IgD-negative memory B cell (primary cell): ENCODE measurements around the gene STX4. TPM values are rescaled to one million over a fixed set of nuclear protein-coding genes. Genes with fewer than 3 reads are reported as not detected.

Experiments used
- H3K27ac Mint-ChIP-seq, 3 donors: one replicate each; pipeline ENCODE4 v1.8.0; 2020 to 2022; ENCODE audit warnings: mild to moderate bottlenecking in 3 of 3, mixed read lengths in 3 of 3, moderate library complexity in 1 of 3
- H3K27me3 Mint-ChIP-seq: one replicate; pipeline ENCODE4 v1.8.0; 2021; ENCODE audit warnings: mixed read lengths
- H3K36me3 Mint-ChIP-seq: one replicate; pipeline ENCODE4 v1.8.0; 2020; ENCODE audit warnings: mild to moderate bottlenecking, mixed read lengths
- H3K4me1 Mint-ChIP-seq, 3 donors: one replicate each; pipeline ENCODE4 v1.8.0; 2020 to 2022; ENCODE audit warnings: mixed read lengths in 3 of 3, mild to moderate bottlenecking in 1 of 3
- H3K4me3 Mint-ChIP-seq, 4 donors: one replicate each; pipeline ENCODE4 v1.8.0; 2020 to 2022; ENCODE audit warnings: mild to moderate bottlenecking in 4 of 4, mixed read lengths in 4 of 4, moderate library complexity in 3 of 4
- H3K9me3 Mint-ChIP-seq, 3 donors: one replicate each; pipeline ENCODE4 v1.8.0; 2020 to 2021; ENCODE audit warnings: mixed read lengths in 3 of 3, mild to moderate bottlenecking in 1 of 3
- polyA plus RNA-seq: library from polyadenylated mRNA; unstranded; fragments of 300-500 nt; fragmentation: Illumina TruSeq; gene quantifications from one replicate; pipeline ENCODE4 v1.2.3, GENCODE V29; 2021

Gene STX4
- polyA plus RNA-seq, 1 donor from 2014 or later: 30.3 TPM

DNA sequence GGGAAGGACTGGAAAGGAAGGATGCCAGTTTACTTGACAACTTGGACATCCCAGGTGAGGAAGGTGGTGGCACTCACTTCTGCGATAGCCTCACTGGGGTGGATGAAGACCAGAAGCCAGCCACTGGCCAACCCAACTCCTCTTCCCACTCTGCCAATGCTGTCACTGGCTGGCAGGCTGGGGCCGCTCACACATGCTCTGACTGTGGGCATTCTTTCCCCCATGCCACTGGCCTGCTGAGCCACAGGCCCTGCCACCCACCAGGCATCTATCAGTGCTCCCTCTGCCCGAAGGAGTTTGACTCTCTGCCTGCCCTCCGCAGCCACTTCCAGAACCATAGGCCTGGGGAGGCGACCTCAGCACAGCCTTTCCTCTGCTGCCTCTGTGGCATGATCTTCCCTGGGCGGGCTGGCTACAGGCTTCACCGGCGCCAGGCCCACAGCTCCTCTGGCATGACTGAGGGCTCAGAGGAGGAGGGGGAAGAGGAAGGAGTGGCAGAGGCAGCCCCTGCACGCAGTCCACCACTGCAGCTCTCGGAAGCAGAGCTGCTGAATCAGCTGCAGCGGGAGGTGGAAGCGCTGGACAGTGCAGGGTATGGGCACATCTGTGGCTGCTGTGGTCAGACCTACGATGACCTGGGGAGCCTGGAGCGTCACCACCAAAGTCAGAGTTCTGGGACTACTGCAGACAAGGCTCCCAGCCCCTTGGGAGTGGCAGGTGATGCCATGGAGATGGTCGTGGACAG, 45.4 kb downstream of the STX4 start:
- Mint-ChIP-seq H3K36me3 (peaks cover 4% of the 10 kb centered on the region), H3K27ac (no peak overlapping the region), H3K4me3 (no peak overlapping the region), H3K9me3 (no peaks in the 10 kb centered on the region), H3K27me3 (no peaks in the 10 kb centered on the region), H3K4me1 (peaks cover 13 to 18% (median 17%) of the 10 kb centered on the region in 3 donors)

DNA sequence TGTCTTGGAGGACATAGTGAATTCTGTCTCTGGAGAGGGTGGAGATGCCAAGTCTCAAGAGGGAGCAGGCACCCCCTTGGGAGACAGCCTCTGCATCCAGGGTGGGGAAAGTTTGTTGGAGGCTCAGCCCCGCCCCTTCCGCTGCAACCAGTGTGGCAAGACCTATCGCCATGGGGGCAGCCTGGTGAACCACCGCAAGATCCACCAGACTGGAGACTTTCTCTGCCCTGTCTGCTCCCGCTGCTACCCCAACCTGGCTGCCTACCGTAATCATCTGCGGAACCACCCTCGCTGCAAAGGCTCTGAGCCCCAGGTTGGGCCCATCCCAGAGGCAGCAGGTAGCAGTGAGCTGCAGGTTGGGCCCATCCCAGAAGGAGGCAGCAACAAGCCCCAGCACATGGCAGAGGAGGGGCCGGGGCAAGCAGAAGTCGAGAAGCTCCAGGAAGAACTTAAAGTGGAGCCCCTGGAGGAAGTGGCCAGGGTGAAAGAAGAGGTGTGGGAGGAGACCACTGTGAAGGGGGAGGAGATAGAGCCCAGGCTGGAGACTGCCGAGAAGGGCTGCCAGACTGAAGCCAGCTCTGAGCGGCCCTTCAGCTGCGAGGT, 46.1 kb downstream of the STX4 start:
- Mint-ChIP-seq H3K27me3 (no peaks in the 10 kb centered on the region), H3K4me1 (peaks cover 12 to 18% (median 13%) of the 10 kb centered on the region in 3 donors), H3K36me3 (peaks cover 4% of the 10 kb centered on the region), H3K27ac (no peak overlapping the region), H3K9me3 (no peaks in the 10 kb centered on the region), H3K4me3 (no peak overlapping the region)

DNA sequence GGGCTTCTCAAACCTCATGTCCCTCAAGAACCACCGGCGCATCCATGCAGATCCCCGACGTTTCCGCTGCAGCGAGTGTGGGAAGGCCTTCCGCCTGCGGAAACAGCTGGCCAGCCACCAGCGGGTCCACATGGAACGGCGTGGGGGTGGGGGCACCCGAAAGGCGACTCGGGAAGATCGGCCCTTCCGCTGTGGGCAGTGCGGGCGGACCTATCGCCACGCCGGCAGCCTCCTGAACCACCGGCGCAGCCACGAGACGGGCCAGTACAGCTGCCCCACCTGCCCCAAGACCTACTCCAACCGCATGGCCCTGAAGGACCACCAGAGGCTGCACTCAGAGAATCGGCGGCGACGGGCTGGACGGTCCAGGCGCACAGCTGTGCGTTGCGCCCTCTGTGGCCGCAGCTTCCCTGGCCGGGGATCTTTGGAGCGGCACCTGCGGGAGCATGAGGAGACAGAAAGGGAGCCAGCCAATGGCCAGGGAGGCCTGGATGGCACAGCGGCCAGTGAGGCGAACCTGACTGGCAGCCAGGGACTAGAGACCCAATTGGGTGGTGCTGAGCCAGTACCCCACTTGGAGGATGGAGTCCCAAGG, 46.8 kb downstream of the STX4 start:
- Mint-ChIP-seq H3K9me3 (no peaks in the 10 kb centered on the region), H3K27me3 (no peaks in the 10 kb centered on the region), H3K27ac (no peak overlapping the region), H3K36me3 (peaks cover 4% of the 10 kb centered on the region), H3K4me3 (no peak overlapping the region), H3K4me1 (peaks cover 5 to 11% (median 6%) of the 10 kb centered on the region in 3 donors)

DNA sequence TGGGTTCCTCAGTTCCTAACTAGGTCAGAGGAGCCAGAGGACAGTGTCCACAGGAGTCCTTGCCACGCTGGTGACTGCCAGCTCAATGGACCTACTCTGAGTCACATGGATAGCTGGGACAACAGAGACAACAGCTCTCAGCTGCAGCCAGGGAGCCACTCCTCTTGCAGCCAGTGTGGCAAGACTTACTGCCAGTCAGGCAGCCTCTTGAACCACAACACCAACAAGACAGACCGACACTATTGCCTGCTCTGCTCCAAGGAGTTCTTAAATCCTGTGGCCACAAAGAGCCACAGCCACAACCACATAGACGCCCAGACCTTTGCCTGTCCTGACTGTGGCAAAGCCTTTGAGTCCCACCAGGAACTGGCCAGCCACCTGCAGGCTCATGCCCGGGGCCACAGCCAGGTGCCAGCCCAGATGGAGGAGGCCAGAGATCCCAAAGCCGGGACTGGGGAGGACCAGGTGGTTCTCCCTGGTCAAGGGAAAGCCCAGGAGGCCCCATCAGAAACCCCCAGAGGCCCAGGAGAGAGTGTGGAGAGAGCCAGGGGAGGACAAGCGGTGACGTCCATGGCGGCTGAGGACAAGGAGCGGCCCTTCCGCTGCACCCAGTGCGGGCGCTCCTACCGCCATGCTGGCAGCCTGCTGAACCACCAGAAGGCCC, 47.5 kb downstream of the STX4 start:
- Mint-ChIP-seq H3K9me3 (no peaks in the 10 kb centered on the region), H3K4me1 (peaks cover under 1 to 8% (median 5%) of the 10 kb centered on the region in 3 donors), H3K27ac (peak overlapping the region in 1 of 3 donors; percentile 2), H3K4me3 (no peak overlapping the region), H3K36me3 (peaks cover 4% of the 10 kb centered on the region), H3K27me3 (no peaks in the 10 kb centered on the region)

DNA sequence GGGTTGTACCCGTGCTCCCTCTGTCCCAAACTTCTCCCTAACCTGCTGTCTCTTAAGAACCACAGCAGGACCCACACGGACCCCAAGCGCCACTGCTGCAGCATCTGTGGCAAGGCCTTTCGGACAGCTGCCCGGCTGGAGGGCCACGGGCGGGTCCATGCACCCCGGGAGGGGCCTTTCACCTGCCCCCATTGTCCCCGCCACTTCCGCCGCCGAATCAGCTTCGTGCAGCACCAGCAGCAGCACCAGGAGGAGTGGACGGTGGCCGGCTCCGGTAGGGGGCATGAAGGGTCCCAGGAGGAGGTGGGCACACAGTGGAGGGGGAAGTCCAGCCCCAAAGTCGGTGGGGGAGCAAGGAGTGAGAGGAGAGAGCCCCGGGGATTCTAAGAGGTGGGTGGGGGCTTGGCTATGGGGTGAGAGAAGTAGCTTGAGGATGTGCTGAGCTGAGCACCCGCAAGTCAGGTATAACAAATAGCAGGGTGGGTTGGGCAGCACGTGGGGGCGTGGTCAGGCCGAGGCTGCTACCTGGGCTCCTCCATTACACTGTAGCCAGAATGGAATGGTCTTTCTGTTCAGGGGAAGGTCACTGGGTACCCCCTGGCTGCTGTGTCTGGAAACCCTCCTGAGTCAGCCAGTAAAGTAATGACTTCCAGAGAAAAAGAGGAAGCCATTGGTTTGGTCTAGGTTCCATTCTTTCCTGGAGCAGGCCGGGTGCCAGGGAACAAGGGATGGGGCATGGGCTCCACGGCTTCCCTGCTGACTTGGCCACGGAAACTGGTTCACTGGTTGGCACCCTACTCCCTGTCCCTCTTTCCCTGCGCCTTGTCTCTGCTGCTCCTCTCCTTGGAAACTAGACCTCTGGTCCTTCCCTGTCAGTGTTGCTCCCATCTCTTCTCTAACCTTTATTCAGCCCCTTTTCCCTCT, 48.3 kb downstream of the STX4 start:
- H3K27ac Mint-ChIP-seq: no peak overlapping the region
- H3K27me3 Mint-ChIP-seq: no peaks in the 10 kb centered on the region
- peaks cover 0 to 5% (median 5%) of the 10 kb centered on the region in 3 donors for H3K4me1 Mint-ChIP-seq
- peaks cover 4% of the 10 kb centered on the region for H3K36me3 Mint-ChIP-seq
- H3K4me3 Mint-ChIP-seq: peak overlapping the region in 1 of 4 donors; percentile 51
- no peaks in the 10 kb centered on the region for H3K9me3 Mint-ChIP-seq

DNA sequence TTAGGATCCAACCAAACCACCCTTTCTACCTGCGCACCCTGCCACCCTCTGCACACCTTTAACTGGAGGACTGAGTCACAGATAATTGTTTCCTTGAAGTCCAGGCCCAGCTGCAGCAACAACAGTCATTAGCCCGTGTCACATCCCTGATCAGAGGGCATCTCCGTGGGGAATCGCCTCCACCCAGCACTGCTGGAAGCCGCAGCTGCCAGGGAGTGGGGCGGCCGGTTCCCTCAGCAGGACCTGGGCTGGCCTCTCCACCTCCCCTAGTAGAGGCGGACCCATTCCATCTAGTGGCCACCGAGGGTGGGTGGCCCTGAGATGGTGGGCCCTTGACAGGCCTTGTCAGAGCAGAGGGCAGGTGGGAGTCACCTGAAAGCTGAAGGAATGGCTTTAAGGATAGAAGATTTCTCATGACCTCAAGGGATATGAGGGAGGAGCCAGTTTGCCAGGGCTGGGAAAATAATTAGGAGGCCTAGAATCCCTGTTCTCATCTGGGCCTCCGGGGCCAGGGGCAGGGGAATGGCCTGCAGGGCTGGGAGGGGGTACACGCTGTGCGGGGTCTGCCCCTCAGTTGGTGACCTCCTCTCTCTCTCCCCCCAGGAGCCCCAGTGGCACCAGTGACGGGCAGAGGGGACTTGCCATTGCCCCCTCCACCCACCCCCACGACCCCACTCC, 49.1 kb downstream of the STX4 start:
- Mint-ChIP-seq H3K36me3 (peaks cover 4% of the 10 kb centered on the region), H3K27ac (no peak overlapping the region), H3K9me3 (no peaks in the 10 kb centered on the region), H3K4me3 (peak overlapping the region in 1 of 4 donors; percentile 51), H3K27me3 (no peaks in the 10 kb centered on the region), H3K4me1 (peaks cover 0 to 5% (median 5%) of the 10 kb centered on the region in 3 donors)

DNA sequence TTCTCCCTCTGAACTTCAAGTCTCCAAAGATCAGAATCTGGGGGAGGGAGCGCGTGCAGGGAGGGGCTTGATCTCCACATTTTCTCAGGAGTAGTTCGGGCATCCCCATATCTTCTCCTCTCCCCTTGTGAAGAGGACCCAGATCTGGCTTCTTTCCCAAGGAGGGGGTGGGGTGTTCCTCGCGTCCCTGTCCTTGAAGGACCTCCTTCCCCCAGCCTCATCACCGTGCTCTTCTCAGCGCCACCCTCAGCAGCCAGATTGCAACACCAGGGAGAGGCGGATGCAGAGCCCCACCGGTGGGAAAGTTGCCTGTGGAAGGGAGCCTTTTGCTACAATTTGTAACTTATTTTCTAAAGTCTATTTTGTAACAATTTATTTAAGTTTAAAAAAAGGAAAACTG, 49.7 kb downstream of the STX4 start:
- H3K27me3 Mint-ChIP-seq: no peaks in the 10 kb centered on the region
- H3K4me1 Mint-ChIP-seq: peaks cover 0 to 5% (median 5%) of the 10 kb centered on the region in 3 donors
- no peak overlapping the region for H3K27ac Mint-ChIP-seq
- no peaks in the 10 kb centered on the region for H3K9me3 Mint-ChIP-seq
- H3K4me3 Mint-ChIP-seq: no peak overlapping the region
- H3K36me3 Mint-ChIP-seq: peaks cover 4% of the 10 kb centered on the region

DNA sequence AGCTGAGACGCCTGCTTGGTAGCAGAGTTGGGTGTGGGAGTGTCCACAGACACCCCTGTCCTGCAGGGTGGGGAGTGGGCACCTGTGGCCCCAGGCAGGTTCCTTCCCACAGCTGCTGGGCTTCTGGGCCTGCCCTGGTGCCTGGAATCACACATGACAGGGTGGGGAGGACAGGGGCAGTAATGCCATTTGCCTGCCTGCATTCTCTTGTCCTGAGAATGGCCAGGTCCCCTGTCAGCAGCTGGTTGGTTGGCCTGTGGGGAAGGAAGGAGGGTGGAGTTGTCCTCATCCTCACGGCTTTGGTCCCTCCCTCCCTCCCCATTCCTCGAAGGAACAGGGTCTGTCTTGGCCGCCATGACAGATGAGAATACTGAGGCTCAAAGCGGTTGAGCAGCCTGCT, 50.2 kb downstream of the STX4 start:
- Mint-ChIP-seq H3K4me1 (peaks cover 0 to 5% (median 5%) of the 10 kb centered on the region in 3 donors), H3K4me3 (no peak overlapping the region), H3K36me3 (peaks cover 3% of the 10 kb centered on the region), H3K9me3 (no peaks in the 10 kb centered on the region), H3K27me3 (no peaks in the 10 kb centered on the region), H3K27ac (no peak overlapping the region)

DNA sequence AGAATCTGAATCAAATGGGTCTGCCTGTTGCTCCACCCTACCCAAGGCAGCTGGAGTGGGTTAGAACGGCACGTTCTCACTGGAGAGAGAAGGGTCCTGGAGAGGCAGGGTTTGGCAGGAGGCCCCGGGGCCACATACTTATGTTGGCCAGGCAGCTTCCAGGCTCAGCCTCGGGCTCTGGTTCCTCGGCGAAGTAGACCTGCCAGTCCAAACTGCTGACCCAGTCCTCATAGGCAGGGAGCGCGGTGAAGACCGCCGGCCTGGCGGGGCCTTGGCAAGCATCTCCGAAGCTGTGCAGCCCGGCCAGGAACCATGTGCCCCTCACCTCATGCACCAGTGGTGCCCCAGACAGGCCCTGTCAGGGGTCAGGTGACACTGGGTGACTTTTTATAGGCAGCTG, 50.6 kb downstream of the STX4 start:
- no peaks in the 10 kb centered on the region for H3K27me3 Mint-ChIP-seq
- no peak overlapping the region for H3K27ac Mint-ChIP-seq
- no peaks in the 10 kb centered on the region for H3K9me3 Mint-ChIP-seq

DNA sequence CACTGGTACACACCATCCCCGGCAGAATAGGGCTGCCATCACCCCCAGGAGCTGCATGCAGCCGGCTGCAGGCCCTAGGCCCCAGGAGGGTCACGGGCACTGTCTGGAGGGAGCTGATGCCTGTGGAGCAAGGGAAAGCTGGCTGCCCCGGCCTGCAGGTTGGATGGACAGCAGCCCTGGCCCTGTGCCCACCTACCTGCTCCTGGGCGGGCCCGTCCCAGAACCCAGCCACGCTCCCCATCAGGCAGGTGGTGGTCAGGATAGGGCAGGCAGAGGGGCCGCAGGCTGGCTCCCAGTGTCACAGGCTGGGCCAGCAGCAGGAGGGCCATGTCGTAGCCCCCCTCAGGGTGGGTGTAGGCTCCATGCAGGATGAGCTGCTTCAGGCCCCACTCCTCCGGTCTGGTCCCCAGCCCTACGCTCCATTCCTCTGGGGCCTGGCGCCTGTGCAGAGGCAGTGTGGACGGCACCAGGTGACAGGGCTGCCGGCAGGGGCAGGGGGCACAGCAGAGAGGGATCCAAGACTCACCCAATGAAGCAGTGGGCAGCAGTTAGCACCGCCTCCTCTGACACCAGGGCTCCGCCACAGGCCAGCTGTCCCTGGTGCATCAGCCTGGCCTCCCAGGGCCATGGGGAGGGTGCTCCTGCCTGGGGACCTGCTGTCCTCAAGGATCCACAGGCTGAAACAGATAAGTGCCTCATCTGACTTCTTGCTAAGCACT, 51.4 kb downstream of the STX4 start:
- no peaks in the 10 kb centered on the region for H3K9me3 Mint-ChIP-seq
- H3K4me1 Mint-ChIP-seq: peaks cover 0 to 5% (median 3%) of the 10 kb centered on the region in 3 donors
- H3K4me3 Mint-ChIP-seq: no peak overlapping the region
- no peaks in the 10 kb centered on the region for H3K27me3 Mint-ChIP-seq
- no peak overlapping the region for H3K27ac Mint-ChIP-seq
- peaks cover 3% of the 10 kb centered on the region for H3K36me3 Mint-ChIP-seq

More for the DNA sequence above, 50.6 kb downstream of the STX4 start:
- Mint-ChIP-seq H3K4me1 (peaks cover 0 to 5% (median 5%) of the 10 kb centered on the region in 3 donors), H3K36me3 (peaks cover 3% of the 10 kb centered on the region), H3K4me3 (no peak overlapping the region)

DNA sequence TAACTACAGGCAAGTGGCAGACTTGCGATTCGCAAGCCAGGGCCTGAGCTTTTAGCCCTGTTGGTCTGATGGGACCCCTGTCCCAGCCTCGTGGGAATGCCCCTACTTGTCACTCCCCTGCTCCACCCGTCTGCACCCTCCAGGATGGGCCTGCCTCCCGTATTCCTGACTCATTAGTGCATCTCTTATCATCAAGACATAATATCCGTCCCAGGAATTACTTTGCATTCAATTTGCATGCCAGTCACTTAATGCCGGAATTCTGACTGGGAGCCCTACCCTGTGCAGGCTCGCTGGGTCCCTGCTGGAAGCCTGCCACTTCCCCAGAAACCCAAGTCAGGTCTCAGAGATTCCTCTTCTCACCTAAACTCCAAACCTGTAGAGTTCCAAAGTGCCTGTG, 52.1 kb downstream of the STX4 start:
- no peak overlapping the region for H3K27ac Mint-ChIP-seq
- no peaks in the 10 kb centered on the region for H3K9me3 Mint-ChIP-seq

DNA sequence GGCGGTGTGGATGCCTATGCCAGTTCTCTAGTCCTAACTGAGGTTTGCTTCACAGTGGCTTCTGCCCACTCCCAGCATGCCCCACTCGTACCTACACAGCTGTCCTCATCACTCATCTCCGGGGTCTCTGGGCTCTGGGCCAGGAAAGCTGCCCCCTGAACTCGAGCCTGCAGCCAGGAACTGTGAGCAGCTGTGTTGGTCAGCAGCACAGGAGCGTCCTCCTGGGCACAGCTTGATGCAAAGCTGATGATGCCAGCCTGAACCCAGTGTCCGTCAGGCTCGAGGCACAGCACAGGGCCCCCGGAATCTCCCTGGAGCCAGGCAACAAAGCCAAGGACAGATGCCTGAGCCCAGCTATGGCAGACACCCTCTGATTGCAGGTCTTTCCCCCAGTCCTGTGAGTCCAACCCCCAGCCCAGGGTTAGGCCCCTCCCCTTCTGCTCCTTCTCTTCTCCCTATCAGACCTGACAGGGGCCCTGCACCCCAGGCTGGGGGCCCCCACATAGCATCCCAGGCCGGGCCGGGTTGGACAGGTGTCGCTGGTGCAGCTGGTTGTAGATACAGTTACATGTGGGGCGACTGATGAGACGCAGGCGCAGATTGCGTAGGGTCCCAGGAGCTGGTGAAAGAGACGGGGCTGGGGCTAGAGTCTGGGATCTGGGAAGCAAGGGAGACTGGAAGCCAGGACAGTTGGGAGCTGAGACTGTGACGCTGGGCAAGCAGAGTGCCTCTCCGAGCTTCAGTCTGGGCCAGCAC, 52.7 kb downstream of the STX4 start:
- no peaks in the 10 kb centered on the region for H3K27me3 Mint-ChIP-seq
- no peaks in the 10 kb centered on the region for H3K36me3 Mint-ChIP-seq
- H3K4me1 Mint-ChIP-seq: peaks cover 0 to 3% (median 3%) of the 10 kb centered on the region in 3 donors
- H3K27ac Mint-ChIP-seq: no peak overlapping the region
- no peak overlapping the region for H3K4me3 Mint-ChIP-seq
- H3K9me3 Mint-ChIP-seq: no peaks in the 10 kb centered on the region

More for the DNA sequence above, 52.1 kb downstream of the STX4 start:
- H3K27me3 Mint-ChIP-seq: no peaks in the 10 kb centered on the region
- no peak overlapping the region for H3K4me3 Mint-ChIP-seq
- H3K36me3 Mint-ChIP-seq: peaks cover 3% of the 10 kb centered on the region
- peaks cover 0 to 5% (median 3%) of the 10 kb centered on the region in 3 donors for H3K4me1 Mint-ChIP-seq

DNA sequence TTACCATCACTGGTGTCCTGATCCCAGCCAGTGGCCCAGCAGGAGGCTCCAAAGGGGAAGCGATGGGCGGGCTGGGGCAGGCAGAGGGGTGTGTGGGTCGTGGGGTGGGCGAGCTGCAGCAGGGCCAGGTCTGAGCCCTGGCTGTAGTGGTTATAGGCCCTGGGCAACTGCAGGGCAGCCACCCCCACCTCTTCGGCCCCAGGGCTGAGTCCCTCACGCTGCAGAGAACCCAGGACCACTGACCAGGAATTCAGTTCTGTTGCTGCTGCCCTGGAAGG, 53.2 kb downstream of the STX4 start:
- Mint-ChIP-seq H3K36me3 (no peaks in the 10 kb centered on the region), H3K4me3 (no peak overlapping the region), H3K4me1 (peaks cover 0 to 3% (median 3%) of the 10 kb centered on the region in 3 donors), H3K9me3 (no peaks in the 10 kb centered on the region), H3K27ac (no peak overlapping the region), H3K27me3 (no peaks in the 10 kb centered on the region)
